ENCODE measurements around the gene BANK1.

The BANK1 gene

GRCh38 chr4:101790521-101791181 is at the start of gene BANK1:
TSS of gene BANK1 (plus strand) at chr4:101790730. CDS start at chr4:101790881, 151 bp downstream.
- no peak for DNase-seq

GRCh38 chr4:101753721-101754120 is 36.8 kb upstream of the BANK1 start:
- no peak for DNase-seq

GRCh38 chr4:101756181-101756580 is 34.3 kb upstream of the BANK1 start:
- no peak for DNase-seq

- DNase-seq, result no peak
These were observed 29.1 kb upstream of the BANK1 start for GRCh38 chr4:101761405-101761804.

- DNase-seq, result no peak
These were observed 28.5 kb upstream of the BANK1 start for GRCh38 chr4:101762025-101762424.

- DNase-seq, result no peak
These were observed 28.0 kb upstream of the BANK1 start for GRCh38 chr4:101762534-101762933.

GRCh38 chr4:101763576-101763975 is 27.0 kb upstream of the BANK1 start:
- no peak for DNase-seq

- DNase-seq, result no peak
These were observed 15.7 kb upstream of the BANK1 start for GRCh38 chr4:101774807-101775206.

- no peak for DNase-seq
These were observed 13.1 kb upstream of the BANK1 start for GRCh38 chr4:101777431-101777830.

GRCh38 chr4:101780284-101780683 is 10.2 kb upstream of the BANK1 start:
- no peak for DNase-seq

GRCh38 chr4:101782546-101782945 is 8.0 kb upstream of the BANK1 start:
- no peak for DNase-seq

GRCh38 chr4:101784957-101785356 is 5.6 kb upstream of the BANK1 start:
- DNase-seq, result no peak

GRCh38 chr4:101785486-101785885 is 5.0 kb upstream of the BANK1 start:
- DNase-seq, result no peak

GRCh38 chr4:101787701-101788316 is 2.7 kb upstream of the BANK1 start:
- DNase-seq, result no peak

GRCh38 chr4:101791182-101791558 is 640 bp downstream of the BANK1 start:
- no peak for DNase-seq

- no peak for DNase-seq
These were observed 1.6 kb downstream of the BANK1 start for GRCh38 chr4:101792056-101792590.

GRCh38 chr4:101793397-101793796 is 2.9 kb downstream of the BANK1 start:
- no peak for DNase-seq

GRCh38 chr4:101794806-101795205 is 4.3 kb downstream of the BANK1 start:
- no peak for DNase-seq

- DNase-seq, result no peak
These were observed 5.2 kb downstream of the BANK1 start for GRCh38 chr4:101795704-101796103.

GRCh38 chr4:101801958-101802357 is 11.4 kb downstream of the BANK1 start:
- no peak for DNase-seq

GRCh38 chr4:101806914-101807313 is 16.4 kb downstream of the BANK1 start:
- no peak for DNase-seq

- no peak for DNase-seq
These were observed 16.8 kb downstream of the BANK1 start for GRCh38 chr4:101807351-101807750.

- no peak for DNase-seq
These were observed 23.1 kb downstream of the BANK1 start for GRCh38 chr4:101813604-101814003.

- DNase-seq, result no peak
These were observed 27.8 kb downstream of the BANK1 start for GRCh38 chr4:101818362-101818761.

GRCh38 chr4:101823864-101824263 is 33.3 kb downstream of the BANK1 start:
- no peak for DNase-seq

Measured in DMS 273 treated with DMSO at 0.1 percent for 48 hours (cell line).